ENCODE measurements around the gene CLIP3. TPM values are rescaled to one million over a fixed set of nuclear protein-coding genes. Genes with fewer than 3 reads are reported as not detected.
"Not testable (repeated sequence)": the region's sequence is repeated elsewhere in the genome, so short reads cannot be mapped to it uniquely, and the experiment has no call there.

CLIP3 gene
- total RNA-seq, 1 donor from 2014 or later, result 8.2 TPM

- DNase-seq (ENCODE audit: low spot score), result no peak
- H3K4me2 ChIP-seq, result no peak overlapping the region
- no peak overlapping the region for H3K9ac ChIP-seq
- no peaks in the 10 kb centered on the region for H4K20me1 ChIP-seq (ENCODE audit: low read depth)
- H3K27me3 Mint-ChIP-seq (ENCODE audit: insufficient read depth, low read depth), result peaks cover 2% of the 10 kb centered on the region
- H3K4me1 Mint-ChIP-seq, result no peaks in the 10 kb centered on the region
- H3K4me3 Mint-ChIP-seq, result no peak overlapping the region
- no peak overlapping the region for H2AFZ ChIP-seq (replicated peaks)
- H3K9me3 ChIP-seq (ENCODE audit: low read depth), result no peaks in the 10 kb centered on the region
- H3K27ac ChIP-seq, result no peak overlapping the region
- H3K79me2 ChIP-seq (ENCODE audit: low read depth), result no peaks in the 10 kb centered on the region
- H3K36me3 Mint-ChIP-seq, result peaks cover 22% of the 10 kb centered on the region
- no peaks in the 10 kb centered on the region for H3K4me1 ChIP-seq
- H3K27me3 ChIP-seq, result no peaks in the 10 kb centered on the region
- H3K36me3 ChIP-seq, result peaks cover 3% of the 10 kb centered on the region
- TF ChIP-seq EZH2 (IDR thresholded peaks at IDR 0.05) (no peak), EZH2phosphoT487 (IDR thresholded peaks at IDR 0.05) (no peak)
- TF ChIP-seq, protein P1, sequence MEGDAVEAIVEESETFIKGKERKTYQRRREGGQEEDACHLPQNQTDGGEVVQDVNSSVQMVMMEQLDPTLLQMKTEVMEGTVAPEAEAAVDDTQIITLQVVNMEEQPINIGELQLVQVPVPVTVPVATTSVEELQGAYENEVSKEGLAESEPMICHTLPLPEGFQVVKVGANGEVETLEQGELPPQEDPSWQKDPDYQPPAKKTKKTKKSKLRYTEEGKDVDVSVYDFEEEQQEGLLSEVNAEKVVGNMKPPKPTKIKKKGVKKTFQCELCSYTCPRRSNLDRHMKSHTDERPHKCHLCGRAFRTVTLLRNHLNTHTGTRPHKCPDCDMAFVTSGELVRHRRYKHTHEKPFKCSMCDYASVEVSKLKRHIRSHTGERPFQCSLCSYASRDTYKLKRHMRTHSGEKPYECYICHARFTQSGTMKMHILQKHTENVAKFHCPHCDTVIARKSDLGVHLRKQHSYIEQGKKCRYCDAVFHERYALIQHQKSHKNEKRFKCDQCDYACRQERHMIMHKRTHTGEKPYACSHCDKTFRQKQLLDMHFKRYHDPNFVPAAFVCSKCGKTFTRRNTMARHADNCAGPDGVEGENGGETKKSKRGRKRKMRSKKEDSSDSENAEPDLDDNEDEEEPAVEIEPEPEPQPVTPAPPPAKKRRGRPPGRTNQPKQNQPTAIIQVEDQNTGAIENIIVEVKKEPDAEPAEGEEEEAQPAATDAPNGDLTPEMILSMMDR (IDR thresholded peaks at IDR 0.05), result no peak
- H3K9me3 Mint-ChIP-seq, result no peaks in the 10 kb centered on the region
- no peak overlapping the region for H3K4me3 ChIP-seq
- no peaks in the 10 kb centered on the region for H3F3A ChIP-seq (ENCODE audit: low read depth)
- no peak overlapping the region for H3K27ac Mint-ChIP-seq
Observed at GRCh38 chr19:36079389-36079945, 46.8 kb upstream of the CLIP3 start.

- H3K4me3 ChIP-seq, result no peak overlapping the region
- DNase-seq (ENCODE audit: low spot score), result no peak
- H3K27ac ChIP-seq, result no peak overlapping the region
- Mint-ChIP-seq H3K27ac (no peak overlapping the region), H3K4me3 (no peak overlapping the region), H3K4me1 (no peaks in the 10 kb centered on the region), H3K9me3 (no peaks in the 10 kb centered on the region), H3K27me3 (ENCODE audit: insufficient read depth, low read depth) (peaks cover 2% of the 10 kb centered on the region), H3K36me3 (peaks cover 22% of the 10 kb centered on the region)
- no peak overlapping the region for H2AFZ ChIP-seq (replicated peaks)
- H3K9ac ChIP-seq, result no peak overlapping the region
- H3K4me1 ChIP-seq, result no peaks in the 10 kb centered on the region
- H3K79me2 ChIP-seq (ENCODE audit: low read depth), result no peaks in the 10 kb centered on the region
- TF ChIP-seq EZH2phosphoT487 (IDR thresholded peaks at IDR 0.05) (no peak), EZH2 (IDR thresholded peaks at IDR 0.05) (no peak)
- TF ChIP-seq, protein P1 (IDR thresholded peaks at IDR 0.05), result no peak
- H3K27me3 ChIP-seq, result no peaks in the 10 kb centered on the region
- no peaks in the 10 kb centered on the region for H3F3A ChIP-seq (ENCODE audit: low read depth)
- no peaks in the 10 kb centered on the region for H3K9me3 ChIP-seq (ENCODE audit: low read depth)
- no peak overlapping the region for H3K4me2 ChIP-seq
- peaks cover 6% of the 10 kb centered on the region for H3K36me3 ChIP-seq
- H4K20me1 ChIP-seq (ENCODE audit: low read depth), result no peaks in the 10 kb centered on the region
Observed at GRCh38 chr19:36073121-36073876, 40.6 kb upstream of the CLIP3 start.

GRCh38 chr19:36072081-36072480 lies 39.4 kb upstream of the CLIP3 start:
- H3K36me3 Mint-ChIP-seq, result peaks cover 30% of the 10 kb centered on the region

DNA sequence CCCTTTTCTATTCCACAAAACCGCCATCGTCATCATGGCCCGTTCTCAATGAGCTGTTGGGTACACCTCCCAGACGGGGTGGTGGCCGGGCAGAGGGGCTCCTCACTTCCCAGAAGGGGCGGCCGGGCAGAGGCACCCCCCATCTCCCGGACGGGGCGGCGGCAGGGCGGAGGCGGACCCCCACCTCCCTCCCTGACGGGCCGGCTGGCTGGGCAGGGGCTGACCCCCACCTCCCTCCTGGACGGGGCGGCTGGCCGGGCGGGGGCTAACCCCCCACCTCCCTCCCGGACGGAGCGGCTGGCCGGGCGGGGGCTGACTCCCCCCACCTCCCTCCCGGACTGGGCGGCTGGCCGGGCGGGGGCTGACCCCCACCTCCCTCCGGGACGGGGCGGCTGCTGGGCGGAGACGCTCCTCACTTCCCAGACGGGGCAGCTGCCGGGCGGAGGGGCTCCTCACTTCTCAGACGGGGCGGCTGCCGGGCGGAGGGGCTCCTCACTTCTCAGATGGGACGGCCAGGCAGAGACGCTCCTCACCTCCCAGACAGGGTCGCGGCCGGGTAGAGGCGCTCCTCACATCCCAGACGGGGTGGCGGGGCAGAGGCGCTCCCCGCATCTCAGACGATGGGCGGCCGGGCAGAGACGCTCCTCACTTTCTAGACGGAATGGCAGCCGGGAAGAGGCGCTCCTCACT lies 36.3 kb upstream of the CLIP3 start:
- not testable (repeated sequence) for H3K9me3 Mint-ChIP-seq

More at GRCh38 chr19:36072081-36072480, 39.4 kb upstream of the CLIP3 start:
- peaks cover 2% of the 10 kb centered on the region for H3K27me3 Mint-ChIP-seq (ENCODE audit: insufficient read depth, low read depth)
- H3K4me1 ChIP-seq, result no peaks in the 10 kb centered on the region
- no peak overlapping the region for H3K4me2 ChIP-seq
- no peak overlapping the region for H2AFZ ChIP-seq (replicated peaks)
- H3K79me2 ChIP-seq (ENCODE audit: low read depth), result no peaks in the 10 kb centered on the region
- H3F3A ChIP-seq (ENCODE audit: low read depth), result no peaks in the 10 kb centered on the region
- peaks cover 2% of the 10 kb centered on the region for H3K9me3 Mint-ChIP-seq
- H3K27me3 ChIP-seq, result no peaks in the 10 kb centered on the region
- H3K27ac ChIP-seq, result no peak overlapping the region
- TF ChIP-seq EZH2phosphoT487 (IDR thresholded peaks at IDR 0.05), result no peak
- TF ChIP-seq, protein P1 (IDR thresholded peaks at IDR 0.05), result no peak
- no peak for TF ChIP-seq EZH2 (IDR thresholded peaks at IDR 0.05)
- no peaks in the 10 kb centered on the region for H4K20me1 ChIP-seq (ENCODE audit: low read depth)
- no peak for DNase-seq (ENCODE audit: low spot score)
- H3K4me1 Mint-ChIP-seq, result no peaks in the 10 kb centered on the region
- peaks cover 6% of the 10 kb centered on the region for H3K36me3 ChIP-seq
- H3K27ac Mint-ChIP-seq, result no peak overlapping the region
- H3K4me3 ChIP-seq, result no peak overlapping the region
- no peak overlapping the region for H3K9ac ChIP-seq
- H3K9me3 ChIP-seq (ENCODE audit: low read depth), result no peaks in the 10 kb centered on the region
- no peak overlapping the region for H3K4me3 Mint-ChIP-seq

More for the DNA sequence above, 36.3 kb upstream of the CLIP3 start:
- not testable (repeated sequence) for H3K27ac Mint-ChIP-seq; H3K9ac ChIP-seq; H3K4me3 ChIP-seq; H4K20me1 ChIP-seq (ENCODE audit: low read depth); H3K27me3 ChIP-seq; H3K27ac ChIP-seq; H3K27me3 Mint-ChIP-seq (ENCODE audit: insufficient read depth, low read depth); H3K4me1 Mint-ChIP-seq; H2AFZ ChIP-seq (replicated peaks); H3K79me2 ChIP-seq (ENCODE audit: low read depth); H3F3A ChIP-seq (ENCODE audit: low read depth); H3K9me3 ChIP-seq (ENCODE audit: low read depth); DNase-seq (ENCODE audit: low spot score); H3K4me1 ChIP-seq; H3K36me3 ChIP-seq; H3K4me3 Mint-ChIP-seq; H3K4me2 ChIP-seq
- peaks cover 37% of the 10 kb centered on the region for H3K36me3 Mint-ChIP-seq

All from neural progenitor cell (in vitro differentiated cells).